ENCODE results near the gene RNASEH2B. TPM values are rescaled to one million over a fixed set of nuclear protein-coding genes. Genes with fewer than 3 reads are reported as not detected.

Gene RNASEH2B
- total and polyA plus RNA-seq, 4 donors, result 7.8 to 44.1 (median 9.3) TPM

- no peak overlapping the region for H3K9ac ChIP-seq (ENCODE audit: low read depth in 1 of 2, low read length in 2 of 2)
- H3K27ac ChIP-seq (ENCODE audit: low read depth in 1 of 2, low read length in 2 of 2), result no peak overlapping the region
- H3K27me3 ChIP-seq (ENCODE audit: control insufficient read depth in 4 of 4, insufficient read depth in 4 of 4, low read length in 3 of 4), result no peaks in the 10 kb centered on the region
- TF ChIP-seq, protein P1, sequence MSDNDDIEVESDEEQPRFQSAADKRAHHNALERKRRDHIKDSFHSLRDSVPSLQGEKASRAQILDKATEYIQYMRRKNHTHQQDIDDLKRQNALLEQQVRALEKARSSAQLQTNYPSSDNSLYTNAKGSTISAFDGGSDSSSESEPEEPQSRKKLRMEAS (IDR thresholded peaks at IDR 0.05), result no peak
- TF ChIP-seq ZBTB33 (IDR thresholded peaks at IDR 0.05) (no peak), GABPA (IDR thresholded peaks at IDR 0.05 in 1 of 2, conservative IDR thresholded peaks at IDR 0.05 in 1 of 2) (no peak), RAD21 (IDR thresholded peaks at IDR 0.05) (no peak), JUND (IDR thresholded peaks at IDR 0.05) (no peak)
- H3K4me1 ChIP-seq (ENCODE audit: control insufficient read depth in 4 of 4, insufficient read depth in 4 of 4, low read length in 3 of 4), result peaks cover 0 to 23% (median 12%) of the 10 kb centered on the region in 4 donors
- DNase-seq (ENCODE audit: low spot score), result no peak
- no peak overlapping the region for H3K4me3 ChIP-seq (ENCODE audit: low read depth in 1 of 3, low read length in 3 of 3)
- no peaks in the 10 kb centered on the region for H3K9me3 ChIP-seq (ENCODE audit: control insufficient read depth in 4 of 4, low read length in 3 of 4)
- H3K36me3 ChIP-seq (ENCODE audit: control insufficient read depth in 4 of 4, insufficient read depth in 3 of 4, low read depth in 1 of 4, low read length in 3 of 4), result no peaks in the 10 kb centered on the region
- 85% methylated on average over 4 of the region's 4 CpGs for WGBS
Observed at GRCh38 chr13:50908371-50908770, 1.2 kb upstream of the RNASEH2B start.

DNA sequence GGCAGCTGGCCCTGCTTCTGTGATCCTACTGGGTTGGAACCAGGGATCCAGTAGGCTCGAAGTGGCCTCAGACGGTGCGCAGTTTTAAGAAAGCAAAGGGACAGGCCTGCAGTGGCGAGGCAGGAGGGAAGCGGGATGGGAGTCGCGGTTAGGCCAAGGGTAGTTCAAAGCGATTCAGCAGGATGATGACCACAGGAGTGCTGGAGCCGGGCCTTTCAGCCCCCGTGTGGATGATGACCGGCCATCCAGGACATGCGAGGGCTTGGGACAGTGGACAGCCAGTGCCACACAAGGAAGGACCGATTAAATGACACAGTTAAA lies 854 bp downstream of the RNASEH2B start:
- TF ChIP-seq RAD21 (IDR thresholded peaks at IDR 0.05) (no peak), ZBTB33 (IDR thresholded peaks at IDR 0.05) (no peak), GABPA (IDR thresholded peaks at IDR 0.05 in 1 of 2, conservative IDR thresholded peaks at IDR 0.05 in 1 of 2) (no peak), TAF1 (conservative IDR thresholded peaks at IDR 0.05) (no peak), HNF4G (IDR thresholded peaks at IDR 0.05) (no peak), FOXA1 (IDR thresholded peaks at IDR 0.05) (no peak), FOXA2 (IDR thresholded peaks at IDR 0.05) (no peak), JUND (IDR thresholded peaks at IDR 0.05) (no peak), HNF4A (conservative IDR thresholded peaks at IDR 0.05) (no peak), RXRA (IDR thresholded peaks at IDR 0.05) (no peak), NR2F2 (IDR thresholded peaks at IDR 0.05) (no peak)
- TF ChIP-seq, protein P2, sequence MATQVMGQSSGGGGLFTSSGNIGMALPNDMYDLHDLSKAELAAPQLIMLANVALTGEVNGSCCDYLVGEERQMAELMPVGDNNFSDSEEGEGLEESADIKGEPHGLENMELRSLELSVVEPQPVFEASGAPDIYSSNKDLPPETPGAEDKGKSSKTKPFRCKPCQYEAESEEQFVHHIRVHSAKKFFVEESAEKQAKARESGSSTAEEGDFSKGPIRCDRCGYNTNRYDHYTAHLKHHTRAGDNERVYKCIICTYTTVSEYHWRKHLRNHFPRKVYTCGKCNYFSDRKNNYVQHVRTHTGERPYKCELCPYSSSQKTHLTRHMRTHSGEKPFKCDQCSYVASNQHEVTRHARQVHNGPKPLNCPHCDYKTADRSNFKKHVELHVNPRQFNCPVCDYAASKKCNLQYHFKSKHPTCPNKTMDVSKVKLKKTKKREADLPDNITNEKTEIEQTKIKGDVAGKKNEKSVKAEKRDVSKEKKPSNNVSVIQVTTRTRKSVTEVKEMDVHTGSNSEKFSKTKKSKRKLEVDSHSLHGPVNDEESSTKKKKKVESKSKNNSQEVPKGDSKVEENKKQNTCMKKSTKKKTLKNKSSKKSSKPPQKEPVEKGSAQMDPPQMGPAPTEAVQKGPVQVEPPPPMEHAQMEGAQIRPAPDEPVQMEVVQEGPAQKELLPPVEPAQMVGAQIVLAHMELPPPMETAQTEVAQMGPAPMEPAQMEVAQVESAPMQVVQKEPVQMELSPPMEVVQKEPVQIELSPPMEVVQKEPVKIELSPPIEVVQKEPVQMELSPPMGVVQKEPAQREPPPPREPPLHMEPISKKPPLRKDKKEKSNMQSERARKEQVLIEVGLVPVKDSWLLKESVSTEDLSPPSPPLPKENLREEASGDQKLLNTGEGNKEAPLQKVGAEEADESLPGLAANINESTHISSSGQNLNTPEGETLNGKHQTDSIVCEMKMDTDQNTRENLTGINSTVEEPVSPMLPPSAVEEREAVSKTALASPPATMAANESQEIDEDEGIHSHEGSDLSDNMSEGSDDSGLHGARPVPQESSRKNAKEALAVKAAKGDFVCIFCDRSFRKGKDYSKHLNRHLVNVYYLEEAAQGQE (IDR thresholded peaks at IDR 0.05), result no peak
- TF ChIP-seq, protein P3, sequence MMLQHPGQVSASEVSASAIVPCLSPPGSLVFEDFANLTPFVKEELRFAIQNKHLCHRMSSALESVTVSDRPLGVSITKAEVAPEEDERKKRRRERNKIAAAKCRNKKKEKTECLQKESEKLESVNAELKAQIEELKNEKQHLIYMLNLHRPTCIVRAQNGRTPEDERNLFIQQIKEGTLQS (IDR thresholded peaks at IDR 0.05), result no peak
- WGBS, result under 1% methylated on average over 13 of the region's 13 CpGs
- H3K4me1 ChIP-seq (ENCODE audit: control insufficient read depth in 4 of 4, insufficient read depth in 4 of 4, low read length in 3 of 4), result peaks cover 0 to 23% (median 12%) of the 10 kb centered on the region in 4 donors

More for the DNA sequence above, 854 bp downstream of the RNASEH2B start:
- H3K9me3 ChIP-seq (ENCODE audit: control insufficient read depth in 4 of 4, low read length in 3 of 4), result no peaks in the 10 kb centered on the region
- H3K4me3 ChIP-seq (ENCODE audit: low read depth in 1 of 3, low read length in 3 of 3), result peak overlapping the region; percentile 82 to 88 (median 83)
- no peaks in the 10 kb centered on the region for H3K36me3 ChIP-seq (ENCODE audit: control insufficient read depth in 4 of 4, insufficient read depth in 3 of 4, low read depth in 1 of 4, low read length in 3 of 4)
- H3K9ac ChIP-seq (ENCODE audit: low read depth in 1 of 2, low read length in 2 of 2), result peak overlapping the region; percentile 61 to 83
- DNase-seq (ENCODE audit: low spot score), result no peak
- H3K27ac ChIP-seq (ENCODE audit: low read depth in 1 of 2, low read length in 2 of 2), result peak overlapping the region; percentile 73 to 89
- H3K27me3 ChIP-seq (ENCODE audit: control insufficient read depth in 4 of 4, insufficient read depth in 4 of 4, low read length in 3 of 4), result no peaks in the 10 kb centered on the region
